Keratinocyte (primary cell): ENCODE data around the gene FHIT. TPM values are rescaled to one million over a fixed set of nuclear protein-coding genes. Genes with fewer than 3 reads are reported as not detected.

Experiments
- DNase-seq: peaks from one replicate; pipeline ENCODE4 v3.0.0-alpha.2; 2011; ENCODE audit warnings: low read depth, missing footprints, low spot score
- FAIRE-seq: peaks from 2 replicates; lab custom pipeline; 2011; peaks lifted over from hg19 to GRCh38; lab: Jason Lieb, UNC
- H2AFZ ChIP-seq: 2 replicates; pipeline ENCODE4 v1.6.0; 2012; ENCODE audit warnings: low read length, control low read depth, inconsistent platforms; ENCODE audit not compliant: control insufficient read depth
- H3K27ac ChIP-seq: 2 replicates; pipeline ENCODE4 v1.5.1; 2011; ENCODE audit warnings: low read length; ENCODE audit not compliant: control insufficient read depth, insufficient read depth
- H3K27me3 ChIP-seq: 3 replicates; pipeline ENCODE4 v1.6.0; 2011; ENCODE audit warnings: low read length; ENCODE audit not compliant: control insufficient read depth, insufficient read depth; ENCODE audit errors: extremely low read depth
- H3K36me3 ChIP-seq, 2 experiments: 2 replicates in 1 of 2; 3 replicates in 1 of 2; pipeline ENCODE4 v1.5.1; 2011; ENCODE audit warnings: low read length in 2 of 2, mild to moderate bottlenecking in 1 of 2; ENCODE audit not compliant: control insufficient read depth in 2 of 2, insufficient read depth in 2 of 2; ENCODE audit errors: extremely low read depth in 1 of 2
- H3K4me1 ChIP-seq: 3 replicates; pipeline ENCODE4 v1.5.1; 2011; ENCODE audit warnings: low read length; ENCODE audit not compliant: control insufficient read depth, insufficient read depth; ENCODE audit errors: extremely low read depth
- H3K4me2 ChIP-seq: 3 replicates; pipeline ENCODE4 v1.6.0; 2011; ENCODE audit warnings: low read depth, low read length; ENCODE audit not compliant: control insufficient read depth, insufficient read depth; ENCODE audit errors: extremely low read depth
- H3K4me3 ChIP-seq, 3 experiments: fragments of 200-600 bp in 1 of 3; sonication (generic) in 1 of 3; 2 replicates in 2 of 3; 3 replicates in 1 of 3; pipeline ENCODE4 v1.5.1; 2011 to 2016; ENCODE audit warnings: low read length in 3 of 3, mild to moderate bottlenecking in 3 of 3, control low read depth in 2 of 3, inconsistent platforms in 1 of 3, low read depth in 1 of 3, mixed read lengths in 1 of 3, mixed run types in 1 of 3, moderate library complexity in 1 of 3; ENCODE audit not compliant: control insufficient read depth in 2 of 3, insufficient read depth in 2 of 3; ENCODE audit errors: extremely low read depth in 1 of 3
- H3K79me2 ChIP-seq: 2 replicates; pipeline ENCODE4 v1.6.0; 2012; ENCODE audit warnings: low read length; ENCODE audit not compliant: control insufficient read depth, insufficient read depth
- H3K9ac ChIP-seq: 3 replicates; pipeline ENCODE4 v1.6.0; 2011; ENCODE audit warnings: low read length; ENCODE audit not compliant: control insufficient read depth, insufficient read depth; ENCODE audit errors: extremely low read depth
- H3K9me1 ChIP-seq: 3 replicates; pipeline ENCODE4 v1.6.0; 2011; ENCODE audit warnings: low read length; ENCODE audit not compliant: control insufficient read depth, insufficient read depth; ENCODE audit errors: extremely low read depth
- H3K9me3 ChIP-seq: 2 replicates; pipeline ENCODE4 v1.5.1; 2012; ENCODE audit warnings: low read depth, low read length; ENCODE audit not compliant: control insufficient read depth
- H4K20me1 ChIP-seq: 3 replicates; pipeline ENCODE4 v1.6.0; 2011; ENCODE audit warnings: low read length; ENCODE audit not compliant: control insufficient read depth, insufficient read depth; ENCODE audit errors: extremely low read depth
- CTCF ChIP-seq, 3 experiments: IDR thresholded peaks in 1 of 3; conservative IDR thresholded peaks in 1 of 3; optimal IDR thresholded peaks in 1 of 3; 2 replicates in 2 of 3; 3 replicates in 1 of 3; pipeline versions ENCODE3 to v1.5.1; 2011; ENCODE audit warnings: low read length in 3 of 3, mild to moderate bottlenecking in 3 of 3, moderate library complexity in 2 of 3, control low read depth in 1 of 3, inconsistent platforms in 1 of 3; ENCODE audit not compliant: insufficient read depth in 2 of 3; ENCODE audit errors: extremely low read depth in 1 of 3
- EZH2 ChIP-seq: IDR thresholded peaks from one replicate; pipeline ENCODE4 v1.6.1; 2012; ENCODE audit warnings: inconsistent platforms, mild to moderate bottlenecking, low read length, moderate library complexity
- dilution Hi-C: fragments of 300-500 bp; cut with MboI; formaldehyde crosslinking; loops from one replicate; pipeline ENCODE4 v1.7.0; 2020; ENCODE audit warnings: low sequenced_read_pairs; ENCODE audit not compliant: extremely low pct_ligation_motif_present
- polyA plus RNA-seq, 5 experiments: library from polyadenylated mRNA; depleted of rRNA in 3 of 5; stranded (reverse) in 3 of 5; stranded (forward) in 1 of 5; unstranded in 1 of 5; fragments of >200 nt; gene quantifications; 1 replicate in 1 of 5; 2 replicates in 3 of 5; 3 replicates in 1 of 5; pipeline versions ENCODE4 v1.2.1 to v1.2.3, GENCODE V29; 2011 to 2012; ENCODE audit warnings: missing spikeins in 2 of 5, low read depth in 1 of 5, low replicate concordance in 1 of 5

Gene FHIT
- polyA plus RNA-seq, 1 donor (not counting 4 experiments of a cell fraction or from before 2014, with no cell fraction given) = 2.2 TPM

DNA sequence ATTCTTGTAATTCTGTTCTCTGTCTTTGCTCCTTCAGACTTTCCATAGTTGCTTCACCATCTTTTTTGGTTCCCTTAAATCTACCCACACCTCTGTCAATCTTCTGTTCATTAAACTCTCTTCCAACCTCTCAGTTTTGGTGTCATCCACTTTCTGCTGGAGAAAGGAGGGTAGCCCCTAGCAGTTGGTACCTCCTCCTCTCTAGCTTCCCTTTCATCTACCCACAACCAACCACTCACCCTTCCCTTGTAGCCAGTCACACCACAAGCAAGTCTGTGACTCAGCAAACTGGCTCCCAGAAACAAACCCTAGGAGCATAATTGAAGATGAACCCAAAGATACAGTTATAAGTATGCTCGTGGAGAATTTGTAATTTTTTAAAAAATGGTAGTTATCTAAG lies 318.6 kb downstream of the FHIT start:
- H2AFZ ChIP-seq = no peak overlapping the region
- no peaks in the 10 kb centered on the region for H3K9me1 ChIP-seq
- peaks cover 16% of the 10 kb centered on the region for H3K4me1 ChIP-seq
- H3K27me3 ChIP-seq = no peaks in the 10 kb centered on the region
- TF ChIP-seq EZH2 (no peak), CTCF (optimal IDR thresholded peaks at IDR 0.05 in 1 of 3, IDR thresholded peaks at IDR 0.05 in 1 of 3, conservative IDR thresholded peaks at IDR 0.05 in 1 of 3; ENCODE audit: extremely low read depth in 1 of 3, insufficient read depth in 2 of 3, low read length in 3 of 3) (no peak)
- DNase-seq (no peak), FAIRE-seq (no peak)
- no peaks in the 10 kb centered on the region for H3K36me3 ChIP-seq
- H3K79me2 ChIP-seq = no peaks in the 10 kb centered on the region
- no peaks in the 10 kb centered on the region for H4K20me1 ChIP-seq
- dilution Hi-C loops = no loop called here
- H3K27ac ChIP-seq = no peak overlapping the region
- no peak overlapping the region for H3K4me3 ChIP-seq
- H3K9ac ChIP-seq = no peak overlapping the region
- no peak overlapping the region for H3K4me2 ChIP-seq
- no peaks in the 10 kb centered on the region for H3K9me3 ChIP-seq

- Histone ChIP-seq H3K9me3 (no peaks in the 10 kb centered on the region), H2AFZ (no peak overlapping the region), H4K20me1 (no peaks in the 10 kb centered on the region), H3K4me3 (no peak overlapping the region), H3K4me1 (peaks cover 16% of the 10 kb centered on the region), H3K4me2 (no peak overlapping the region), H3K79me2 (no peaks in the 10 kb centered on the region), H3K36me3 (no peaks in the 10 kb centered on the region), H3K9ac (no peak overlapping the region), H3K27me3 (no peaks in the 10 kb centered on the region), H3K27ac (no peak overlapping the region), H3K9me1 (no peaks in the 10 kb centered on the region)
- dilution Hi-C loops = no loop called here
- TF ChIP-seq CTCF (optimal IDR thresholded peaks at IDR 0.05 in 1 of 3, IDR thresholded peaks at IDR 0.05 in 1 of 3, conservative IDR thresholded peaks at IDR 0.05 in 1 of 3; ENCODE audit: extremely low read depth in 1 of 3, insufficient read depth in 2 of 3, low read length in 3 of 3) (no peak), EZH2 (no peak)
- no peak for DNase-seq
- FAIRE-seq = no peak
Observed at GRCh38 chr3:60932170-60932569, 319.1 kb downstream of the FHIT start.
